Measurements from ENCODE around the gene TFAP2E.

GRCh38 chr1:35530946-35531345, 42.2 kb upstream of the TFAP2E start:
- TF ChIP-seq TAF1 (IDR thresholded peaks at IDR 0.05; ENCODE audit: low read depth, low read length) (no peak), POLR2A (IDR thresholded peaks at IDR 0.05; ENCODE audit: low read depth, low read length) (no peak), POU2F2 (IDR thresholded peaks at IDR 0.05; ENCODE audit: low read depth, low read length) (no peak), POLR2AphosphoS5 (IDR thresholded peaks at IDR 0.05; ENCODE audit: low read depth, low read length) (no peak), PAX5 (IDR thresholded peaks at IDR 0.05; ENCODE audit: insufficient read depth, low read length, severe bottlenecking) (no peak), SPI1 (IDR thresholded peaks at IDR 0.05; ENCODE audit: low read depth, low read length) (no peak)
